GM12875 (cell line): ENCODE results near the gene TUBB6.

ENCODE experiments used
- H3K4me3 ChIP-seq: one replicate; pipeline ENCODE4 v1.5.1; 2011; ENCODE audit warnings: low read depth, low read length, control low read depth
- CTCF ChIP-seq: IDR thresholded peaks from 2 replicates; pipeline ENCODE4 v1.5.1; 2011; ENCODE audit warnings: low read depth, mild to moderate bottlenecking, control low read depth, inconsistent platforms, low read length, moderate library complexity, borderline replicate concordance; ENCODE audit not compliant: insufficient read depth

The TUBB6 gene

GRCh38 chr18:12283256-12283655, 24.8 kb upstream of the TUBB6 start:
- no peak for TF ChIP-seq CTCF
- H3K4me3 ChIP-seq = no peak overlapping the region

- no peak overlapping the region for H3K4me3 ChIP-seq
- TF ChIP-seq CTCF = no peak
Measured at GRCh38 chr18:12283666-12284065, 24.4 kb upstream of the TUBB6 start.

- TF ChIP-seq CTCF = no peak
- no peak overlapping the region for H3K4me3 ChIP-seq
Measured at GRCh38 chr18:12287131-12287681, 20.8 kb upstream of the TUBB6 start.

GRCh38 chr18:12287684-12288402, 20.2 kb upstream of the TUBB6 start:
- no peak for TF ChIP-seq CTCF
- H3K4me3 ChIP-seq = no peak overlapping the region

GRCh38 chr18:12288403-12288755, 19.7 kb upstream of the TUBB6 start:
- TF ChIP-seq CTCF = no peak
- H3K4me3 ChIP-seq = no peak overlapping the region

GRCh38 chr18:12290086-12290485, 18.0 kb upstream of the TUBB6 start:
- H3K4me3 ChIP-seq = no peak overlapping the region
- TF ChIP-seq CTCF = no peak

- no peak overlapping the region for H3K4me3 ChIP-seq
- TF ChIP-seq CTCF = no peak
Measured at GRCh38 chr18:12291161-12291560, 16.9 kb upstream of the TUBB6 start.
